ENCODE results near the gene PTOV1.
A peak's percentile ranks its signal among the peaks of the same experiment; 100 is the strongest.

- TF ChIP-seq BCL11A (IDR thresholded peaks at IDR 0.05; ENCODE audit: low read depth, low read length) (peak; percentile 73; the same call in 1 of the 2 replicates), SRF (IDR thresholded peaks at IDR 0.05; ENCODE audit: low read depth in 2 of 2, low read length in 2 of 2) (no peak), CBX5 (IDR thresholded peaks at IDR 0.05; ENCODE audit: low read depth) (no peak), CHD2 (IDR thresholded peaks at IDR 0.05; ENCODE audit: borderline replicate concordance, low read depth, low read length) (0 out of 2 replicates have a peak, but pooled peaks have one; percentile 9), ZNF274 (IDR thresholded peaks at IDR 0.05; ENCODE audit: insufficient read depth, insufficient read length) (no peak)
- TF ChIP-seq, protein P1, sequence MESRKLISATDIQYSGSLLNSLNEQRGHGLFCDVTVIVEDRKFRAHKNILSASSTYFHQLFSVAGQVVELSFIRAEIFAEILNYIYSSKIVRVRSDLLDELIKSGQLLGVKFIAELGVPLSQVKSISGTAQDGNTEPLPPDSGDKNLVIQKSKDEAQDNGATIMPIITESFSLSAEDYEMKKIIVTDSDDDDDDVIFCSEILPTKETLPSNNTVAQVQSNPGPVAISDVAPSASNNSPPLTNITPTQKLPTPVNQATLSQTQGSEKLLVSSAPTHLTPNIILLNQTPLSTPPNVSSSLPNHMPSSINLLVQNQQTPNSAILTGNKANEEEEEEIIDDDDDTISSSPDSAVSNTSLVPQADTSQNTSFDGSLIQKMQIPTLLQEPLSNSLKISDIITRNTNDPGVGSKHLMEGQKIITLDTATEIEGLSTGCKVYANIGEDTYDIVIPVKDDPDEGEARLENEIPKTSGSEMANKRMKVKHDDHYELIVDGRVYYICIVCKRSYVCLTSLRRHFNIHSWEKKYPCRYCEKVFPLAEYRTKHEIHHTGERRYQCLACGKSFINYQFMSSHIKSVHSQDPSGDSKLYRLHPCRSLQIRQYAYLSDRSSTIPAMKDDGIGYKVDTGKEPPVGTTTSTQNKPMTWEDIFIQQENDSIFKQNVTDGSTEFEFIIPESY (IDR thresholded peaks at IDR 0.05) = no peak
- TF ChIP-seq, protein P2, sequence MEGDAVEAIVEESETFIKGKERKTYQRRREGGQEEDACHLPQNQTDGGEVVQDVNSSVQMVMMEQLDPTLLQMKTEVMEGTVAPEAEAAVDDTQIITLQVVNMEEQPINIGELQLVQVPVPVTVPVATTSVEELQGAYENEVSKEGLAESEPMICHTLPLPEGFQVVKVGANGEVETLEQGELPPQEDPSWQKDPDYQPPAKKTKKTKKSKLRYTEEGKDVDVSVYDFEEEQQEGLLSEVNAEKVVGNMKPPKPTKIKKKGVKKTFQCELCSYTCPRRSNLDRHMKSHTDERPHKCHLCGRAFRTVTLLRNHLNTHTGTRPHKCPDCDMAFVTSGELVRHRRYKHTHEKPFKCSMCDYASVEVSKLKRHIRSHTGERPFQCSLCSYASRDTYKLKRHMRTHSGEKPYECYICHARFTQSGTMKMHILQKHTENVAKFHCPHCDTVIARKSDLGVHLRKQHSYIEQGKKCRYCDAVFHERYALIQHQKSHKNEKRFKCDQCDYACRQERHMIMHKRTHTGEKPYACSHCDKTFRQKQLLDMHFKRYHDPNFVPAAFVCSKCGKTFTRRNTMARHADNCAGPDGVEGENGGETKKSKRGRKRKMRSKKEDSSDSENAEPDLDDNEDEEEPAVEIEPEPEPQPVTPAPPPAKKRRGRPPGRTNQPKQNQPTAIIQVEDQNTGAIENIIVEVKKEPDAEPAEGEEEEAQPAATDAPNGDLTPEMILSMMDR (IDR thresholded peaks at IDR 0.05 in 2 of 3, conservative IDR thresholded peaks at IDR 0.05 in 1 of 3; ENCODE audit: control insufficient read depth in 2 of 3, extremely low read depth in 1 of 3, insufficient read depth in 1 of 3, low read depth in 3 of 3, low read length in 3 of 3) = no peak
Observed at GRCh38 chr19:49896863-49897621, 46.1 kb downstream of the PTOV1 start, which contains the start of gene IL4I1.

All from GM12878 (cell line).